Esophagus (tissue), 2 donors: ENCODE measurements around the gene NDUFV3. TPM values are rescaled to one million over a fixed set of nuclear protein-coding genes. Genes with fewer than 3 reads are reported as not detected.
A peak's percentile ranks its signal among the peaks of the same experiment; 100 is the strongest.
"Not testable (repeated sequence)": the region's sequence is repeated elsewhere in the genome, so short reads cannot be mapped to it uniquely, and the experiment has no call there.

Experiments
- H3K27ac ChIP-seq, 2 donors: one replicate each; pipeline ENCODE4 v1.5.1; 2013; ENCODE audit warnings: low read depth in 2 of 2, mild to moderate bottlenecking in 2 of 2, inconsistent platforms in 1 of 2, low read length in 1 of 2, moderate library complexity in 1 of 2
- H3K27me3 ChIP-seq, 2 donors: one replicate each; pipeline ENCODE4 v1.6.1; 2013; ENCODE audit warnings: low read length in 2 of 2, control low read depth in 1 of 2, mild to moderate bottlenecking in 1 of 2; ENCODE audit not compliant: insufficient read depth in 2 of 2, control insufficient read depth in 1 of 2
- H3K36me3 ChIP-seq, 2 donors: one replicate each; pipeline ENCODE4 v1.6.1; 2013; ENCODE audit warnings: low read length in 1 of 2; ENCODE audit not compliant: control insufficient read depth in 2 of 2, insufficient read depth in 2 of 2
- H3K4me1 ChIP-seq, 2 donors: one replicate each; pipeline ENCODE4 v1.6.1; 2013; ENCODE audit warnings: low read length in 1 of 2; ENCODE audit not compliant: control insufficient read depth in 2 of 2, insufficient read depth in 2 of 2
- H3K4me3 ChIP-seq, 2 donors: one replicate each; pipeline ENCODE4 v1.5.1; 2013; ENCODE audit warnings: low read length in 2 of 2, mild to moderate bottlenecking in 2 of 2, low read depth in 1 of 2, moderate library complexity in 1 of 2
- H3K9me3 ChIP-seq, 2 donors: one replicate each; pipeline ENCODE4 v1.6.1; 2013; ENCODE audit warnings: mild to moderate bottlenecking in 2 of 2, low read depth in 1 of 2, low read length in 1 of 2, moderate library complexity in 1 of 2; ENCODE audit not compliant: control insufficient read depth in 2 of 2, insufficient read depth in 1 of 2
- WGBS, 2 donors: extraction: QIAGEN DNeasy Blood & Tissue Kit; methylation state at CpG; one replicate each; pipeline ENCODE4 v1.1.7; 2013; 5-methylcytosine and 5-hydroxymethylcytosine counted together
- polyA plus RNA-seq, 2 donors: library from polyadenylated mRNA; stranded (reverse); fragments of 200-250 nt; gene quantifications; one replicate each; pipeline ENCODE4 v1.2.3, GENCODE V29; 2013
- donor health status: healthy with polysubstance abuse.
- donor health status: Bipolar disorder and iron deficiency.

The NDUFV3 gene
- polyA plus RNA-seq, 2 donors = 14.9 to 17.5 TPM

- Histone ChIP-seq H3K27ac (no peak overlapping the region), H3K36me3 (no peaks in the 10 kb centered on the region), H3K4me1 (no peaks in the 10 kb centered on the region), H3K27me3 (no peaks in the 10 kb centered on the region), H3K9me3 (no peaks in the 10 kb centered on the region), H3K4me3 (no peak overlapping the region)
- WGBS, 2 donors = 88% methylated on average over 13 of the region's 13 CpGs
Measured at GRCh38 chr21:42931560-42932235, 38.6 kb downstream of the NDUFV3 start.

- H3K27ac ChIP-seq, H3K4me3 ChIP-seq: not testable (repeated sequence)
- WGBS, 2 donors = 73 to 75% methylated on average over 16 of the region's 16 CpGs
Measured at GRCh38 chr21:42932378-42933136, 39.4 kb downstream of the NDUFV3 start.

GRCh38 chr21:42933137-42933970 lies 40.2 kb downstream of the NDUFV3 start:
- WGBS, 2 donors = 42 to 46% methylated on average over 9 of the region's 9 CpGs
- H3K27me3 ChIP-seq, H3K36me3 ChIP-seq, H3K4me1 ChIP-seq, H3K4me3 ChIP-seq, H3K9me3 ChIP-seq: not testable (repeated sequence)
- peak overlapping the region in 1 of 2 donors; percentile 30 for H3K27ac ChIP-seq

More at GRCh38 chr21:42932378-42933136, 39.4 kb downstream of the NDUFV3 start:
- H3K4me1 ChIP-seq, H3K36me3 ChIP-seq, H3K27me3 ChIP-seq, H3K9me3 ChIP-seq: not testable (repeated sequence)

GRCh38 chr21:42933973-42934372 lies 40.9 kb downstream of the NDUFV3 start:
- not testable (repeated sequence) for H3K4me3 ChIP-seq, H3K27me3 ChIP-seq, H3K27ac ChIP-seq, H3K4me1 ChIP-seq, H3K36me3 ChIP-seq, H3K9me3 ChIP-seq
- 94 to 95% methylated on average over 12 of the region's 12 CpGs for WGBS, 2 donors

- not testable (repeated sequence) for H3K4me3 ChIP-seq, H3K27me3 ChIP-seq, H3K9me3 ChIP-seq, H3K36me3 ChIP-seq, H3K4me1 ChIP-seq, H3K27ac ChIP-seq
- 89 to 92% methylated on average over 5 of the region's 5 CpGs for WGBS, 2 donors
Measured at GRCh38 chr21:42936360-42936759, 43.3 kb downstream of the NDUFV3 start.

- not testable (repeated sequence) for H3K36me3 ChIP-seq, H3K4me1 ChIP-seq, H3K27me3 ChIP-seq, H3K9me3 ChIP-seq, H3K4me3 ChIP-seq, H3K27ac ChIP-seq
- 83 to 86% methylated on average over 15 to 16 of the region's 16 CpGs for WGBS, 2 donors
Measured at GRCh38 chr21:42937034-42937940, 44.2 kb downstream of the NDUFV3 start.

GRCh38 chr21:42937960-42938605 lies 45.0 kb downstream of the NDUFV3 start:
- H3K4me1 ChIP-seq = no peaks in the 10 kb centered on the region
- no peak overlapping the region for H3K4me3 ChIP-seq
- H3K9me3 ChIP-seq = no peaks in the 10 kb centered on the region
- no peaks in the 10 kb centered on the region for H3K27me3 ChIP-seq
- WGBS, 2 donors = 78 to 87% methylated on average over 21 of the region's 21 CpGs
- no peaks in the 10 kb centered on the region for H3K36me3 ChIP-seq
- H3K27ac ChIP-seq = no peak overlapping the region

GRCh38 chr21:42938606-42938995 lies 45.5 kb downstream of the NDUFV3 start:
- H3K27ac ChIP-seq, H3K36me3 ChIP-seq, H3K4me1 ChIP-seq, H3K4me3 ChIP-seq, H3K9me3 ChIP-seq, H3K27me3 ChIP-seq: not testable (repeated sequence)
- WGBS, 2 donors = 91 to 92% methylated on average over 6 of the region's 6 CpGs
